PC-3 (cell line): ENCODE measurements around the gene FBXO34.

Experiments
- EZH2phosphoT487 ChIP-seq: fragments of 300-600 bp; sonication (generic); IDR thresholded peaks from 2 replicates; pipeline ENCODE4 v1.6.1; 2018; ENCODE audit warnings: mild to moderate bottlenecking, antibody characterized with exemption, low read length, borderline replicate concordance
- TF ChIP-seq, protein P1 (sequence below): fragments of 300-600 bp; sonication (generic); conservative IDR thresholded peaks from 2 replicates; pipeline ENCODE4 v1.5.1; 2017; ENCODE audit warnings: antibody characterized with exemption, low read depth, mild to moderate bottlenecking, low read length

- TF ChIP-seq, protein P1, sequence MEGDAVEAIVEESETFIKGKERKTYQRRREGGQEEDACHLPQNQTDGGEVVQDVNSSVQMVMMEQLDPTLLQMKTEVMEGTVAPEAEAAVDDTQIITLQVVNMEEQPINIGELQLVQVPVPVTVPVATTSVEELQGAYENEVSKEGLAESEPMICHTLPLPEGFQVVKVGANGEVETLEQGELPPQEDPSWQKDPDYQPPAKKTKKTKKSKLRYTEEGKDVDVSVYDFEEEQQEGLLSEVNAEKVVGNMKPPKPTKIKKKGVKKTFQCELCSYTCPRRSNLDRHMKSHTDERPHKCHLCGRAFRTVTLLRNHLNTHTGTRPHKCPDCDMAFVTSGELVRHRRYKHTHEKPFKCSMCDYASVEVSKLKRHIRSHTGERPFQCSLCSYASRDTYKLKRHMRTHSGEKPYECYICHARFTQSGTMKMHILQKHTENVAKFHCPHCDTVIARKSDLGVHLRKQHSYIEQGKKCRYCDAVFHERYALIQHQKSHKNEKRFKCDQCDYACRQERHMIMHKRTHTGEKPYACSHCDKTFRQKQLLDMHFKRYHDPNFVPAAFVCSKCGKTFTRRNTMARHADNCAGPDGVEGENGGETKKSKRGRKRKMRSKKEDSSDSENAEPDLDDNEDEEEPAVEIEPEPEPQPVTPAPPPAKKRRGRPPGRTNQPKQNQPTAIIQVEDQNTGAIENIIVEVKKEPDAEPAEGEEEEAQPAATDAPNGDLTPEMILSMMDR, result no peak
- TF ChIP-seq EZH2phosphoT487, result no peak
Observed at GRCh38 chr14:55267820-55268219, 3.4 kb upstream of the FBXO34 start.
